Endodermal cell (in vitro differentiated cells): Measurements from ENCODE around the gene NINL. TPM values are rescaled to one million over a fixed set of nuclear protein-coding genes. Genes with fewer than 3 reads are reported as not detected.

Source experiments
- DNase-seq: peaks from one replicate; pipeline ENCODE4 v3.0.0-alpha.2; 2017
- H3K27ac ChIP-seq: 2 replicates; pipeline ENCODE4 v1.5.1; 2013; ENCODE audit warnings: mild to moderate bottlenecking, low read depth, low read length, moderate library complexity
- H3K27me3 ChIP-seq: 2 replicates; pipeline ENCODE4 v1.6.1; 2013; ENCODE audit warnings: mild to moderate bottlenecking, low read length, moderate library complexity; ENCODE audit not compliant: insufficient read depth, control insufficient read depth, poor library complexity, severe bottlenecking
- H3K36me3 ChIP-seq: 2 replicates; pipeline ENCODE4 v1.7.0; 2013; ENCODE audit warnings: mild to moderate bottlenecking, low read length, moderate library complexity; ENCODE audit not compliant: control insufficient read depth, insufficient read depth
- H3K4me1 ChIP-seq: one replicate; pipeline ENCODE4 v1.7.0; 2013; ENCODE audit warnings: low read length; ENCODE audit not compliant: control insufficient read depth, insufficient read depth
- H3K4me3 ChIP-seq: 2 replicates; pipeline ENCODE4 v1.5.1; 2013; ENCODE audit warnings: mild to moderate bottlenecking, low read length, moderate library complexity
- H3K9ac ChIP-seq: 2 replicates; pipeline ENCODE4 v1.6.1; 2013; ENCODE audit warnings: mild to moderate bottlenecking, low read length, moderate library complexity; ENCODE audit not compliant: poor library complexity, severe bottlenecking; ENCODE audit errors: extremely low read depth
- H3K9me3 ChIP-seq: 2 replicates; pipeline ENCODE4 v1.6.1; 2013; ENCODE audit warnings: mild to moderate bottlenecking, low read length, moderate library complexity; ENCODE audit not compliant: control insufficient read depth
- H3K27ac Mint-ChIP-seq: 2 replicates; pipeline ENCODE4 v1.8.0; 2020; ENCODE audit warnings: mixed read lengths
- H3K27me3 Mint-ChIP-seq: 2 replicates; pipeline ENCODE4 v1.8.0; 2021; ENCODE audit warnings: mild to moderate bottlenecking, mixed read lengths; ENCODE audit not compliant: insufficient read depth
- H3K36me3 Mint-ChIP-seq: 2 replicates; pipeline ENCODE4 v1.8.0; 2020; ENCODE audit warnings: low read depth, mixed read lengths
- H3K4me1 Mint-ChIP-seq: 2 replicates; pipeline ENCODE4 v1.8.0; 2020; ENCODE audit warnings: mixed read lengths
- H3K4me3 Mint-ChIP-seq: 2 replicates; pipeline ENCODE4 v1.8.0; 2020; ENCODE audit warnings: mild to moderate bottlenecking, moderate library complexity, mixed read lengths
- H3K9me3 Mint-ChIP-seq: 2 replicates; pipeline ENCODE4 v1.8.0; 2020; ENCODE audit warnings: mild to moderate bottlenecking, mixed read lengths
- CTCF ChIP-seq: fragments of 200-600 bp; sonication (generic); conservative IDR thresholded peaks from 2 replicates; pipeline ENCODE4 v1.5.0; 2021; ENCODE audit warnings: antibody characterized with exemption, mild to moderate bottlenecking
- WGBS, 2 experiments: methylation state at CpG; one replicate each; pipeline versions ENCODE4 v1.1.5 to v1.1.7; 2013; ENCODE audit warnings: missing lambda C conversion rate in 2 of 2, mixed read lengths in 1 of 2; ENCODE audit not compliant: insufficient coverage in 1 of 2, insufficient read length in 1 of 2; 5-methylcytosine and 5-hydroxymethylcytosine counted together
- total RNA-seq, 2 donors: library from RNA; stranded (reverse); fragmentation: NEBNext Ultra II Directional in 1 of 2; extraction: Animal tissue kit (Norgen Biotek cat#: 25700) in 1 of 2; gene quantifications; 2 replicates in 1 of 2; 3 replicates in 1 of 2; pipeline ENCODE4 v1.2.1, GENCODE V29; 2021

NINL gene
- total RNA-seq, 2 donors from 2014 or later = 78.5 to 101 TPM

GRCh38 chr20:25484911-25485511 is 100.3 kb downstream of the NINL start:
- H3K9ac ChIP-seq = no peak overlapping the region
- no peaks in the 10 kb centered on the region for H3K9me3 ChIP-seq
- H3K4me3 Mint-ChIP-seq = no peak overlapping the region
- H3K27me3 ChIP-seq = no peaks in the 10 kb centered on the region
- no peaks in the 10 kb centered on the region for H3K9me3 Mint-ChIP-seq
- H3K4me1 Mint-ChIP-seq = no peaks in the 10 kb centered on the region
- H3K36me3 ChIP-seq = peaks cover 76% of the 10 kb centered on the region
- H3K27ac ChIP-seq = no peak overlapping the region
- peaks cover 68% of the 10 kb centered on the region for H3K36me3 Mint-ChIP-seq
- no peak for DNase-seq
- WGBS, 2 experiments = 92 to 94% methylated on average over 10 to 12 of the region's 12 CpGs
- H3K27me3 Mint-ChIP-seq = no peaks in the 10 kb centered on the region
- TF ChIP-seq CTCF = no peak
- H3K4me1 ChIP-seq = no peaks in the 10 kb centered on the region
- H3K4me3 ChIP-seq = no peak overlapping the region
- no peak overlapping the region for H3K27ac Mint-ChIP-seq

- no peaks in the 10 kb centered on the region for H3K27me3 Mint-ChIP-seq
- H3K4me1 Mint-ChIP-seq = no peaks in the 10 kb centered on the region
- no peak overlapping the region for H3K27ac ChIP-seq
- peaks cover 79% of the 10 kb centered on the region for H3K36me3 ChIP-seq
- peaks cover 71% of the 10 kb centered on the region for H3K36me3 Mint-ChIP-seq
- H3K9me3 ChIP-seq = no peaks in the 10 kb centered on the region
- no peak overlapping the region for H3K9ac ChIP-seq
- H3K27me3 ChIP-seq = no peaks in the 10 kb centered on the region
- no peaks in the 10 kb centered on the region for H3K4me1 ChIP-seq
- no peak for DNase-seq
- no peak overlapping the region for H3K4me3 Mint-ChIP-seq
- no peak overlapping the region for H3K27ac Mint-ChIP-seq
- peak; percentile 37 for TF ChIP-seq CTCF
- no peaks in the 10 kb centered on the region for H3K9me3 Mint-ChIP-seq
- H3K4me3 ChIP-seq = no peak overlapping the region
- WGBS, 2 experiments = 94 to 97% methylated on average over 9 of the region's 9 CpGs
Measured at GRCh38 chr20:25484224-25484846, 101.0 kb downstream of the NINL start.

GRCh38 chr20:25483431-25484132 is 101.7 kb downstream of the NINL start:
- H3K36me3 Mint-ChIP-seq = peaks cover 72% of the 10 kb centered on the region
- H3K27ac ChIP-seq = no peak overlapping the region
- WGBS, 2 experiments = 91 to 98% methylated on average over 10 to 13 of the region's 14 CpGs
- no peaks in the 10 kb centered on the region for H3K9me3 ChIP-seq
- no peaks in the 10 kb centered on the region for H3K27me3 ChIP-seq
- H3K27me3 Mint-ChIP-seq = no peaks in the 10 kb centered on the region
- no peak overlapping the region for H3K9ac ChIP-seq
- H3K36me3 ChIP-seq = peaks cover 82% of the 10 kb centered on the region
- no peak for TF ChIP-seq CTCF
- no peak overlapping the region for H3K27ac Mint-ChIP-seq
- no peak overlapping the region for H3K4me3 Mint-ChIP-seq
- no peak for DNase-seq
- no peak overlapping the region for H3K4me3 ChIP-seq
- no peaks in the 10 kb centered on the region for H3K9me3 Mint-ChIP-seq
- H3K4me1 Mint-ChIP-seq = no peaks in the 10 kb centered on the region
- H3K4me1 ChIP-seq = no peaks in the 10 kb centered on the region
